Stimulated activated CD8-positive, alpha-beta memory T cell treated with anti-CD3 and anti-CD28 coated beads, Interleukin-4, amount 100 ng/mL, for 4 hours (primary cell): ENCODE results near the gene FHIT.

Experiments
- DNase-seq, 2 donors: peaks; one replicate each; pipeline ENCODE4 v3.0.0-alpha.2; 2020; ENCODE audit warnings: low read depth in 2 of 2, low spot score in 1 of 2

Gene FHIT

GRCh38 chr3:60867200-60867599, 384.1 kb downstream of the FHIT start:
- no peak for DNase-seq

GRCh38 chr3:60856257-60857046, 394.8 kb downstream of the FHIT start:
- DNase-seq: no peak

GRCh38 chr3:60855250-60855649, 396.0 kb downstream of the FHIT start:
- DNase-seq: no peak

- no peak for DNase-seq
Measured at GRCh38 chr3:60854791-60855190, 396.5 kb downstream of the FHIT start.

DNA sequence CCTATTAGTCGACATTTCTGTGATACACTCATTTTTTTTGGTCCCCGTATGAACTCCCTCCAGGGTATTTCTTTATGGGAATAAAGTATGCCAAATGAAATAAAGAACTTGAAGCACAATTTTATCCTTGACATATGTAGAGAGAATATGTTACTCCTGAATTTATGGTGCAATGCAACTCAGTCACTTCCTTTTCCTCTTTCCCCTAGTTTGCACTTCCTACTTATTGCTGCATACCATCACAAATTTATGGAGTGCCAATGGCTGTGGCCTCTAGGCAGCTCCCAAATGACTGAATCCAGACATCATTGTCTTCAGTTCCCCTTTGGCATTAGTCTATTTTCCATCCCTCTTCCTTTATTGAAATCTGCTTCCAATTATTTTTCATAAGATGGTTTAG, 403.5 kb downstream of the FHIT start:
- no peak for DNase-seq

GRCh38 chr3:60844256-60844655, 407.0 kb downstream of the FHIT start:
- DNase-seq: no peak

DNA sequence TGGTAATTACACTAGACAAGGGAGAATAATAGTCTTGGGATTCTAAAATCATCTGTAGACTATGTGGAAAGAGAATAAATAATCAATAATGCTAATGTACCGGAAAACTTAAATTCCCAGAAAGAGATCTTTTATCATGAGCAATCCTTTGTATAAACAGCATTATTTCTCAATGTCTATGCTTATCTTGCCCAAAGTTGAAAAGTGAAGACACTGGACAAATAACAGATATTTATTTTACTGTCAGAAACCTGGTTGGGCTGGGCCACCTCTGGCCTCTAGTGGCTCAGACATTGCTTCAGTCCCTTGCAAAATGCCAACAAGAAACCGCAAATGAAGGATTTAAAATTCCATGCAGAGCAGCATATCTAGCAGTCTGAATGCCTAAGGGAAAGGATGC, 409.9 kb downstream of the FHIT start:
- DNase-seq: no peak

DNA sequence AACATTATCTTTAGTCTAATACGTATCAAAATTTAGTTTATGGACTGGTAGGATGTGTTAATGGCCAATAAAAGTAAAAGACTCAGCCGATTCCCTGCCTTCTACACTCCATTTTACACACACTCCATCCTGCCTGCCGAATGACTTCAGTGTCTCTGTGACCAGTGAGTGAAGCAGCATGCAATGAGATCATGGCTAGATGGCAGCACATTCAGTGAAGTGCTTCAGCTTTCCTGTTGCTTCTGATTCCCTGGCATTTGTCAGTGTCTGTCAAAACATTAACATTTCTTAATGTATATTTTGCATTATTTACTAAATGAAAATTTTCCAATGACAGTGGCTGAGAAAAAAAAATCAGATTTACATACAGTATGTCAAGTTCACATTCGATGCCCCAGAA, 412.0 kb downstream of the FHIT start:
- DNase-seq: no peak

- no peak for DNase-seq
Measured at GRCh38 chr3:60835796-60836195, 415.5 kb downstream of the FHIT start.

DNA sequence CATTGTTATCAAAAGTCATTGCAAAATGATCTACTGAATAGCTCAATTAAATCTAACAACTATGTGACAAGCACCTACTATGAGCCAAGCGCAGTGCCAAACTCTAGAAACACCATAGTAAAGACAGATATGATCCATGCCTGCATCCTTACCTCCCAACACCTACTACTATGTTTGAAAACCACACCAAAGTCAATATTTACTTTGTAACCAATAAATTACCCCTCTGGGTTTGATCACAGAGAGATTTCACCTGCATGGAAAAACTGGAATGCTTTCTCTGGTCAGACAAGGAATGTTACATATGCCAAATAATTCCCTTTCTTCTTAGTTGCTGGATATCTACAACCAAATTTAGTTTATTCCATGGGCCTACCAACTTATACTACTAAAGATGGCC, 422.2 kb downstream of the FHIT start:
- DNase-seq: no peak

GRCh38 chr3:60827666-60828065, 423.6 kb downstream of the FHIT start:
- DNase-seq: no peak

DNA sequence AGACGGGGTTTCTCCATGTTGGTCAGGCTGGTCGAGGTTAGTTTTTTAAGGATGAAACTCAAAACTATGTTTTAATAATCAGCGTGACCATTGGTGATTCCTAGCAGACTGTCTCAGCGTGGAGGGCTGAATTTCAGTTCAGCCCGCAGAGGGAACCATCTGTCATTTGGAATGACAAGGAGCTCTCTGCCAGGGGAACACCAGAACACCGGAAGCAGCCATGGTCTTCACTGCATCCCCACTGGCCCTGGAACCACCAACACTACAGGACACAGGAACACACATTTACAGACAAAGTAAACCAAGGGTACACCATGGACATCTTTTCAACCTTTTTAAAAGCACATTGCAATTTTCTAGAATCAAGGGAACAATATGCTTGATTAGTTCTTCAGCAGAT, 424.7 kb downstream of the FHIT start:
- DNase-seq: no peak

DNA sequence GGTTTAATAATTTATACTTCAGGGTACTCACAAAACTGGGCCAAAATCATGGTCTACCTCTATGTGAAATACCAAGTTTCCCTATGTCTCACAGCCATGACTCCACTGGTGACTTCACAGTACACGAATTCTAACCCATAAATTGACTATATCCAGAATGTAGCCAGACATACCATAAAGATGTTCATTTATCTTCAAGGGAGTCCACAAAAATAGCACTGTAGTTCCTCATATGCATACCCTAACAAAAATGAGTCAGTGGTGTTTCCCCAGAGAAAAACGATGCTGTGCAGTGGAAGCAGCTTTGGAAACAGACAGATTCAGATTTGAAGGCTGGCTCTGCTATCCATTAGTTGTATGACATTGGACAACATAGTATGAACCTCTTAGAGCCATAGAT, 438.8 kb downstream of the FHIT start:
- DNase-seq: no peak

DNA sequence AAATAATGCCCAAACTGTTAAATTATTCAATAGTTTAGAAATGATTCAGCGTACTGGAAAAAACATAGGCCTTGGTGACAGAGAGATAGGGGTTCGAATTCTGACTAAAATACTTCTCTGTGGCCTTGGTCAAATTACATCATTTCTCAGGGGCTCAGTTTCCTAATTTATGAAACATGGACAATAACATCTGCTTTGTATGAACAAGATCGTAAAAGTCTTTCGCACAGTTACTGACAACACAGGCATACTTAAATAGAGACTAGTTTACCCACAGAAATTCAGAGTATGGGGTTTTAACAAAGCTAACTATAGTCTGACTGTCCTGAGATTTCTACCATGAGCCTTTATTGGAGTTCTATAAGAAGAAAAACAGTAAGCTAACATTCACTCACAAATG, 440.4 kb downstream of the FHIT start:
- no peak for DNase-seq

DNA sequence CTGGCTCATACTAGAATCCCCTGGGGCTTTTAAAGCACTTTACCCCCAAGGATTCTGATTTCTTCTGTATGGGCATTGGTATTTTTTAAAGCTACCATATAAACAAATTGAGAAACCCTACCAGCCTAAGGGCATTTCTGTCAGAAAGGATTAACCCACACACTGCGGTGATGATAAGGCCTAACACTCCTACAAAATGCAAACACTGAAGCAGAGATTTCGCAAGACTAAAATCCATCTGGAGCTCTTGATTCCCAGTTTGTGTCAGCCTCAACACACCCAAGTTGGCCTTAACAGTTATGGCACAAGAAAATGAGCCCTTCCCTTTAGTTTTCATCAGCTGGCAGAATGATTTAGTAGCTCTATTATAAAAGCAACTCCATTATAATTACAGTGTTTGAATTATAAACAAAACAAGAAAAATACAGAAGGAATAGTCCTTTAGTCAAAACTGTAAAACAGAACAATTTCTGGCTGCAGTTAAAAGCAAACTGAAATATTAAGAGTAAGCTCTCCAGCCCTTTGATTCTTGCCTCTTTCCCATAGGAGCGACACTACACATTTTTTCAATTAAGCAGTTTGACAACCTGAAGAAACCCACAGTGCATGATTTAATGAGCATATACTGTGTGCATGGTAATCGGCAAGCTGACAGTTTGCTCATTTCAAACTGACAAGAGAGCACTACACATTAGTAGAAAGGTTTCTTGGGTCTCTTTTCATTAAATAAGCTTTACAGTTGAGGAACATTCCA, 441.2 kb downstream of the FHIT start:
- no peak for DNase-seq

DNA sequence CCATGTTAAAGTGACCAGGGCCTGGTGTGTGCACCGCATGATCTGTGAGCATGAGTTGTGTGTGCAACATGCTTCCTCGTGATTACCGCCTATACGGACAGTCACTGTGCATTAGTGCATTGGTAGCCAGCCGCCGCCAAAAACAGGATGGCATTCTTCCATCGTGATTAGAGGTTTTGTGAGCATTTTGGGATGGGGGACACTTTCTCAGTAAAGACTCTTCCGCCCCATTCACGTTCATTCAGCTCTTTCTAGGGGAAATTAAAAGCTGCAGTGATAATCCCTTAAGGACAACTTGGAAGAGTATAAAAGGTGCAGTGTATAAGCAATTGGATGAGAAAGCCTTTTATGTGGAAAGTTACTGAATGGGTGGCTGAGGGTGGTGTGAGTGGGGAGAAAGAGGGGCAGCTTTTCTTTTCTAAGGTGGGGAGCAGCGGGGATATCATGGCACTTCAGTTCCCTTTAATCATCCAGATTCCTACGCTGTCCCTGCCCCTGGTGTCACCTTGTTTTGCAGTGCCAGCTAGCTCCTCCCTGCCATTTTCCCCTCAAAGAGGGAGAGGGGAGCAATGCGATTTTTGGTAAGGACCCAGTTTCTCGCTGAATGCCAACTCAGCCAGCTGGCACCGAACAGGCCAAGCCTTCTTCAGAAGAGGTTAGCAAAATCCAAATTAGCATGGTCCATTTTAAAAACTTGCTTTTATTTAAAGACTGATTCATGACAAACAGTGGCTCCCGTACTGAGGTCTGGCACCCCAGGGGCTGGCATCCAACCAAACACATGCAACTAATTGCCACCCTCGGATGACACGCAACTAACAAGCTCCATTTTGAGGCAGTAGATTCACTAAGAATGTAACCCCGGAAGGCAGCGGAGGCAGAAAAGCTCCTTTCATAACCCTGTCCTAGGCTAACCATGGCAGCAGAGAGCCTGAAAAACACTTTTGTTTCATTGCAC, 447.8 kb downstream of the FHIT start:
- DNase-seq: no peak

DNA sequence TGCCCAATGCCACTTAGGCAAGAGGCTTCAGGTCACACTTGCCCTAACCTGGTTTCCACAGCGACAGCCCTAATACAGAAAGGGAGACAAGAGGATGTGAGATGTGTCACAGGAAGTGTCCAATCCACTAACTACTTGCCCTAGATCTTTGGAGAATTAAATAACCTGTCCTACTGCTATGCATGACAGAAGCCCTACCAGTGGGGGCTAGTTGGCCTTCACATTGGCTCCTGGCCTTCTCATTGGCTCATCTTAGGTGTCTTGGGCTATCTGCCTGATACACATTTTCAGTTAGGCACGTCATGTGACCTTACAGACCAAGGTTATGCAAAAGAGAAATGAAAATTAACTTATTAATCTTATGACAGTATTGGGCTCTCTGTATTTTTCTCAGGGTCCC, 449.9 kb downstream of the FHIT start:
- DNase-seq: no peak

GRCh38 chr3:60798456-60798855, 452.8 kb downstream of the FHIT start:
- no peak for DNase-seq

- no peak for DNase-seq
Measured at GRCh38 chr3:60792249-60792852, 458.9 kb downstream of the FHIT start.

GRCh38 chr3:60788185-60788584, 463.1 kb downstream of the FHIT start:
- DNase-seq: no peak

GRCh38 chr3:60781935-60782334, 469.3 kb downstream of the FHIT start:
- DNase-seq: no peak
